ENCODE results near the gene TMEM80.
A peak's percentile ranks its signal among the peaks of the same experiment; 100 is the strongest.
"Not testable (repeated sequence)": the region's sequence is repeated elsewhere in the genome, so short reads cannot be mapped to it uniquely, and the experiment has no call there.

The TMEM80 gene

GRCh38 chr11:680476-680875 lies 15.1 kb upstream of the TMEM80 start:
- no peak for DNase-seq

DNA sequence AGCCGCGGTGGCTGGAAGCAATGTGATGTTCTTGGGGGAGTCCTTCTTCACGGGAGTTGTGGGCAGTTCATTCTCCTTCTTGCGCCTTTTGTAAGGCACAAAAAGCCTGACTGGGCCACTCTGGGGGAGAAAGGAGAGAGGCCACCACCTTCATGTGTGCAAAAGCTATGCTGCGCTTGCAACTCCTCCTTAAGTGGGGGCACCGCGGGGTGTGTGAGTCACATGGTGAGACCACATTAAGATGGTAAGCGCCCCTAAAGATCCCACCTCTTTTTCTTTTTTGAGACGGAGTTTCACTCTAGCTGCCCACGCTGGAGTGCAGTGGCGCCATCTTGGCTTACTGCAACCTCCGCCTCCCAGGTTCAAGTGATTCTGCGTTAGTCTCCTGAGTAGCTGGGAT lies 14.6 kb upstream of the TMEM80 start:
- DNase-seq, result no peak

DNA sequence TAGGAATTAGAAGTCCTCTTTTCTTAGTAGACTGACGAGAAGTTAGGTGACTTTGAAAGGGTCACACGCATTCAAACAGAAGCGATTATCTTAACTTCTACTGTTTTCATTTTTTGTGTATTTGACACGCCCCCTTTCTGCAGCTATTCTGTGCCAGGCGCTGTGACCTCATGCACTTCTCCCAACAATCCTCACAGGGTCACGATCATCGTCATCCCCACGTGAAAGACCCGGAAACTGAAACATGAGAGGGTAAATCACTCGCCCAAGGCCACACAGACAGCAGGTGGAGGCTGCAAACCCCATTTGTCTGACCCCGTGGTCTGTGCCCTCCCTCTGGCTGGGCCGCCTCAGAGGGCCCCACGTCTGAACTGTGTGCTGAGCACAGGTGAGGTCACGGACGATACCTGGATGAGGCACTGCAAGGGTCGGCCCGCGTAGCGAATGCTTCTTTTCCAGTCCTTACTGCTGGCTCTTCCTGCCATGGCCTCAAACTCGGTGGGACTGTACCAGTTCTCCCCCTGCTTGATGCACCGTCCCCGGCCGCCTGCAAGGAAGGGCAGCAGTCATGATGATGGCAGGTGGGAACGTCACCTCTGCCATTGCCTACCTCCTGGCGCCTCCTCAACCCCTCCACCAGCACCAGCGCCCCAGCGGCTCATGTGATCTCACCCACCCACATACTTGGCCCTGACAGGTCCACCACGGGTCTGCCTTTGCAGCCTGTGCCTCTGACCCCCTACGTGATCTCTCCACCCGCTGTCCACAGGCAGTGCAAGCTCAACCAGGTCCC lies 9.0 kb upstream of the TMEM80 start:
- DNase-seq, result no peak

GRCh38 chr11:687751-688150 lies 7.9 kb upstream of the TMEM80 start:
- no peak for DNase-seq

GRCh38 chr11:688681-689080 lies 6.9 kb upstream of the TMEM80 start:
- no peak for DNase-seq

GRCh38 chr11:689625-690024 lies 6.0 kb upstream of the TMEM80 start:
- DNase-seq, result no peak

DNA sequence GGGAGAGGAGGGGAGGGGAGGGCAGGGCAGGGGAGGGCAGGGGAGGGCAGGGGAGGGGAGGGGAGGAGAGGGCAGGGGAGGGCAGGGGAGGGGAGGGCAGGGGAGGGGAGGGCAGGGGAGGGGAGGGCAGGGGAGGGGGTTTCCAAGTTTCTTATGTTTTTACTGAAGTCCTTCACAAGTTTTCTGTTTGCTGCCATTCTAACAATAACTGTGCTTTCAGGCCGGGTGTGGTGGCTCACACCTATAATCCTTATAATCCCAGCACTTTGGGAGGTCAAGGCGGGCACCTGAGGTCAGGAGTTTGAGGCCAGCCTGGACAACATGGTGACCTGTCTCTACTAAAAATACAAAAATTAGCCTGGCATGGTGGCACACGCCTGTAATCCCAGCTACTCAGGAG lies 5.4 kb upstream of the TMEM80 start:
- not testable (repeated sequence) for DNase-seq

DNA sequence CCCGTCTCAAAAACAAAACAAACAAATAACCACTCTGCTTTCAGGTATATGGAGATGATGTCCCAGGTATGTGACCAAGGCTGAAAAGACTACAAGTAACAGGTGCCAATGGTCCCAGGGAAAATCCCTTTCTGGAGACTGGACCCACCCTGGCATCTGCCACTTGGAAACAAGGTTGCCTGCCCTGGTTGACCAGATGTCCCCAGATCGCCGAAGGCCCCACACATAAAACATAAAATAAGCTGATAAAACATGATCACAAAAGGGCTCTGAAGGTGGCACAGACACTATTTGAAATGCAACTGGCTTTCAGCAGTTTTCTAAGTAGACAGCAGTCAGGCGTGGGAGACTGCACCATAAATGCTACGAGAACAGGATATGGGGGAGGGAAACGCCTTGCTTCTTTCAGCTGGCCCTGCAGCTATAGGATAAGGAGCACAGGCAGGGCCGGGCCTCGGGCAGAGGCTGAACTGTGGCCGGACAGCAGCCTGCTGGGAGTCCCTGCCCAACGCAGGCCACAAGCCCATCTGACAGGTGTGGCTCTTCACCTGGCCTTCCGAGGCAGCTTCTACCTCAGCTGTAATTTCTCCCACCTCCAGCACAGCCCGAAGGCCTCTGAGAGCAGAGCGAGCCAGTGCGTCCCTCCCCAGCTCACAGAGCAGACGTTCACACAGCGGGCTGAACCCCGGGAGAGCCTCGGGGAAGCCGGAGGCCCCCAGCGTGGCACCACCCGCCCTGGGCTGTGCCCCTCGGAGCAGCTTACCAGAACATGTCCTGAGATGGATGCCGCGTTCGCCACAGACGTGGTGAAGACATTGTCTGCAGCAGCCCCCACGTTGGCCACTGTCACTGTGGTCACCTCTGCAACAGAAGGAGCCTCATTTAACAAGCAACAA lies 4.6 kb upstream of the TMEM80 start:
- DNase-seq, result peak; percentile 12

DNA sequence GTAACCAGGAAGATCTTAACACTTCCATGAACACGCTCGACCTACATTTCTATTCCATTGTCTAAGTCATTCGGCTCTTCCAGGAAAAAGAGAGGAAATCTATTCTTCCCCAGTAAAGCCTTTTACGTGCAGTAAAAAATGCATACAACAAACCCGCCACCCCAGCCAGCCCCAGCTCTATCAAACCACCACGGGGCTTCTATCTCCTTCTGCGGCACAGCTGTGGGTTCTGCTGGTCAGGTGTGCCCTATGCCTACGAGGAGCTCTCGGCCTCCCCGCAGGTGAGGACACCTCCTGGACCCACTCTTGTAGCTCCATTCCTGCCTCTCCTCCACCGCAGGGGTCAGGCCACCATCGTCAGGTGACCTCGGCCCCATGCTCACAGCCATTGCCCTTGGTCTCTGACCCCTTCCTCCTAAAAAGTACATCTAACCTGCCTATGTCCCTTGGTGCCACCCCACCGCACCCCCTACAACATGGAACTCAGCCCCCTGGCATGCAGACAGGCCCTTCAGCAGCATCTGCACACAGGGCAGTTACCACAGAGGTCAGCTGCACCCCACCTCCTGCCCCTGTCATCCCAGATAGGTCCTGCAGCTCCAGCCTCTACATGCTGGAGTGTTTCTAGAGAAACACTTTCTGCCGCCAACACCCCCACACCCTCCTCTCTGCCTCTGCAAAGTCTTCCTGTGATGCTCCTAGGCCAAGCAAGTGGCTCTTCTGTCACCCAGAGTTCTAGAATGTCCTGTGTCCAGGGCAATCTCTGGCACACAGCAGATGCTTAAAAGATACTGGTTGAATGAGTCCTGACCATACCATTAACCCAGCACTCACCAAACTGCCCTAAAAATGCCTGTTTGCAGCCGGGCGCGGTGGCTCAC lies 3.7 kb upstream of the TMEM80 start:
- no peak for DNase-seq

- no peak for DNase-seq
Measured at GRCh38 chr11:692824-693414, 2.7 kb upstream of the TMEM80 start.

GRCh38 chr11:693415-693831 lies 2.2 kb upstream of the TMEM80 start:
- DNase-seq, result peak; percentile 8

- no peak for DNase-seq
Measured at GRCh38 chr11:693887-694562, 1.6 kb upstream of the TMEM80 start.

- peak; percentile 99 for DNase-seq
Measured at GRCh38 chr11:694563-695287, 891 bp upstream of the TMEM80 start, which contains the start of gene DEAF1. Gene DEAF1, minus strand, starts transcription at chr11:695222. Its CDS starts 175 bp downstream, at chr11:695047.

DNA sequence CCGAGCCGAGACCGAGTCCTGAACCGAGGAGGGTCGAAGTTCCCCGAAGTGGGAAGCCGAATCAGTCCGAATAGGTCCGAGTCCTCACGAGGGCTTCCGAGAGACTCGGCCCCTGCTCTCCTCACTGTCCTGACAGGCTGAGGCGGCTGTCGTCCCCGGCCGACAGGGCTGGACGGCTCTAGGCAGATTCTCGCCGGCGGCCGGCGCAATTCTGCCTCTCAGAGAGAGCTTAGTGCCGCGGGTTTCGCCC lies 403 bp upstream of the TMEM80 start:
- DNase-seq, result no peak

DNA sequence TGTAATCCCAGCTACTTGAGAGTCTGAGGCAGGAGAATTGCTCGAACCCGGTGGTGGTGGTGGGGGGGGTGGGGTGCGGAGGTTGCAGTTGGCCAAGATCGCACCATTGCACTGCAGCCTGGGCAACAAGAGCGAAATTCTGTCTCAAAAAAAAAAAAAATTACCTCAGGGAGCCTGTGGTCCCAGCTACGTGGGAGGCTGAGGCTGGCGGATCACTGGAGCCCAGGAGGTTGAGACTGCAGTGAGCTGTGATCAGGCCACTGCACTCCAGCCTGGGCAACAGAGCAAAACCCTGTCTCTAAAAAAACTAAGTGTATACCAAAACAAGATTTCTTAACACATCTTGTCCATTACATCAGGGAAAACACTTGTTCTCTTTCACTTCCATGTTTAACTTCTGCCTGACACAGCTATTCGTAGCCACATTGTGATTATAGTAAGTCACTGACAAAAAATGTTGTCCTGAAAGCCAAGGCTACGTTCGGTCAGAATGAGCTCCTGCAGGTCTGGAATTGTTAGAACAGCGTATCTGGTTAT lies 1.4 kb downstream of the TMEM80 start:
- DNase-seq, result no peak

DNA sequence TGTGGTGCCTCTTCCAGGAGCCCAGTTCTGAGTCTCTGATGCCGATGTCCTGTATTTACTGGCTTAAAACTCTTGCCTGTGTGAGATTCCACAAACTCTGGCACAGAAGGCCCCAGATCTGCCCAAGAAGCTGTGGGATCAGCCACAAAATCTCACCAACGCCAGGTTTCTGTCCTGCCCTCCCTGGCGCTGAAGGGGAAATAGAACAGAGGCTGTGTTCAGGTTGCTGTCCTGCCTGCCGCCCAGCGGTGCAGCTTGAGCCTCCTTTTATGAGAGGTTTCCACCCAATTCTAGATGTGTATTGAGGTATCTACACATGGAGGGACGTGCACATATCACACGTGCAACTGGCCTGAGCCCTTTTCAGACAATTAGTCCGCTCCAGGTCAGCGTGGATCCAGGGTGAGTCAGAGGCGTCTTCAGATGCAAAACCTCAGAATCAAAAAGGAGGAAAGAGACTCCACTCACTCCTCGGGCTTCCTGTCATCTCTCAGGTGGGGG lies 2.2 kb downstream of the TMEM80 start:
- DNase-seq, result no peak

GRCh38 chr11:698493-699115 lies 3.0 kb downstream of the TMEM80 start:
- DNase-seq, result no peak

GRCh38 chr11:699116-699508 lies 3.5 kb downstream of the TMEM80 start:
- no peak for DNase-seq

DNA sequence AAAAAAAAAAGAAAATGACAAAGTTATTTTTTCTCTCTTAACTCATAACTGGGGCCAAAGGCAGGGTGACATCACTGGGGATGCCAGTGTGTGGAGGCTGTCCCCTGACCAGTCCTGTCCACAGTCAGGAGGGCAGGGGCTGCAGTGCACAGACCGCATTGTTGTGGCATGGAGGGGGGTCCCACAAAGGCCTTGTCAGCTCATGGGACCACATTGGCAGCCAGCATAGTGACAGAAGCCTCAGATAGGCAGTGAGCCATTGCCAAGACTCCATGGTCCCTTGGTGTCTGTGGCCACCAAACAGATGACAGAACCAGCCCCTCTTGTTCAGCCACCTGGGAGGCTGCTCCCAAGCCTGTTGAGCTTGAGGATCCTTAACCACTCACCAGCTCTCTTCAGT lies 4.1 kb downstream of the TMEM80 start:
- no peak for DNase-seq

GRCh38 chr11:701741-702461 lies 6.3 kb downstream of the TMEM80 start:
- no peak for DNase-seq
